Cardiac muscle cell (in vitro differentiated cells and primary cell): ENCODE results near the gene RGS11. TPM values are rescaled to one million over a fixed set of nuclear protein-coding genes. Genes with fewer than 3 reads are reported as not detected.
"Not testable (repeated sequence)": the region's sequence is repeated elsewhere in the genome, so short reads cannot be mapped to it uniquely, and the experiment has no call there.

Source experiments
- DNase-seq, 2 donors: peaks; one replicate each; pipeline versions ENCODE4 v3.0.0 to v3.0.0-alpha.2; 2010 to 2017; ENCODE audit warnings: low read depth in 1 of 2, low spot score in 1 of 2
- H3K27ac ChIP-seq: fragments of 200-600 bp; sonication (generic); 2 replicates; pipeline ENCODE4 v1.5.1; 2016
- H3K27me3 ChIP-seq: fragments of 200-600 bp; sonication (generic); 2 replicates; pipeline ENCODE4 v1.6.0; 2016; ENCODE audit warnings: control low read depth
- H3K36me3 ChIP-seq: fragments of 200-600 bp; sonication (generic); 2 replicates; pipeline ENCODE4 v1.5.1; 2016; ENCODE audit warnings: control low read depth
- H3K4me1 ChIP-seq: fragments of 200-600 bp; sonication (generic); 2 replicates; pipeline ENCODE4 v1.8.1; 2017; ENCODE audit warnings: low read depth, mild to moderate bottlenecking, mixed run types
- H3K4me3 ChIP-seq: fragments of 200-600 bp; sonication (generic); 2 replicates; pipeline ENCODE4 v1.5.1; 2016; ENCODE audit warnings: mild to moderate bottlenecking
- H3K9me3 ChIP-seq: fragments of 200-600 bp; sonication (generic); 2 replicates; pipeline ENCODE4 v1.5.1; 2017; ENCODE audit warnings: low read depth, mild to moderate bottlenecking, control low read depth
- polyA plus RNA-seq: library from polyadenylated mRNA; unstranded; fragments of >200 nt; fragmentation: Nextera tagmentation; extraction: Ambion mirVana; gene quantifications from 2 replicates; pipeline ENCODE4 v1.2.1, GENCODE V29; 2016
- total RNA-seq: library from RNA; depleted of rRNA; stranded (reverse); fragments of >200 nt; gene quantifications from 2 replicates; pipeline ENCODE4 v1.2.3, GENCODE V29; 2016
- TF ChIP-seq, protein P1 (sequence below): IDR thresholded peaks from 2 replicates; pipeline ENCODE4 v1.5.1; 2012; ENCODE audit warnings: low read depth, mild to moderate bottlenecking, low read length

Gene RGS11
- total and polyA plus RNA-seq, 2 experiments from 2014 or later, result 12.0 to 14.8 TPM

DNA sequence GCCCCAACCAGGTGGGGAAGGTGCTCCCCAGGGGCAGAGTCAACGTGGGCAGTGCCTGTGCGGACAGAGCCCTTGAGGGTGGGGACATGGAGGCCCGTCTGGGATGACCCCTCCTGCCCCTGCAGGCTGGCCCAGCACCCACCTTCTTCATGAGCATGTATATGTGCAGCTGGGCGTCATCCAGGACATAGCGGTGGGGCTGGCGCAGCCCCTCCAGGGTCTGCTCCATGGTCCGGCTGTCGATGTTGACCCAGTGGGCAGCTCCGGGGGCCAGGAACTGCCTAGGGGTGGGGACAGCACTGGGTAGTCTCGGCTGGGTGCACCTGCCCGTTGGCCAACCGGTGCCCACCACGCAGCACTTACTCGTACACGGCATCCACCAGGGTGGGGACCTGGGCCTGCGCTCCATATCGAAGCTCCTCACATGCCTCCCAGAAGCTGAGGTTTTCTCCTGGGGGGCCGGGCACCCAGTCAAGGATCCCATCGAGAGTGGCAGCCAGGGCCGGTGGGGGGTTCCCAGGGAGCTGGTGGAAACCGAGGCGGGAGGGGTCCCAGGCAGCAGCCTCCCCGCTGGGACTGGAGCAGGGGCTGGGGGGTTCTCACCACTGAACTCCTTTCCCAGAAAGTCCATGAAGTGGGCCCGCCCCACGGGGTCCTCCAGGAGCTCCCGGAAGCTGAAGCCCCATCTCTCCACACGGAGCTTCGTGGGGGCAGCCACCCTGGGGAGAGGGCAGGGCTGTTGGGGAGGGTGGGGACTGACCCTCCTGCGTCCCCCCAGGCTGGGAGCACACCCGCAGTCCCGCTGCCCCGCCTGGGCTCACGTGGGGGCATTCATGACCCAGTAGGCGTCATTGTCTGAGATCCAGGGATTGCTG lies 5.1 kb downstream of the RGS11 start:
- Histone ChIP-seq H3K4me3 (no peak overlapping the region), H3K27ac (no peak overlapping the region), H3K9me3 (no peaks in the 10 kb centered on the region), H3K36me3 (no peaks in the 10 kb centered on the region), H3K27me3 (peaks cover 20% of the 10 kb centered on the region), H3K4me1 (no peaks in the 10 kb centered on the region)
- no peak for DNase-seq
- TF ChIP-seq, protein P1, sequence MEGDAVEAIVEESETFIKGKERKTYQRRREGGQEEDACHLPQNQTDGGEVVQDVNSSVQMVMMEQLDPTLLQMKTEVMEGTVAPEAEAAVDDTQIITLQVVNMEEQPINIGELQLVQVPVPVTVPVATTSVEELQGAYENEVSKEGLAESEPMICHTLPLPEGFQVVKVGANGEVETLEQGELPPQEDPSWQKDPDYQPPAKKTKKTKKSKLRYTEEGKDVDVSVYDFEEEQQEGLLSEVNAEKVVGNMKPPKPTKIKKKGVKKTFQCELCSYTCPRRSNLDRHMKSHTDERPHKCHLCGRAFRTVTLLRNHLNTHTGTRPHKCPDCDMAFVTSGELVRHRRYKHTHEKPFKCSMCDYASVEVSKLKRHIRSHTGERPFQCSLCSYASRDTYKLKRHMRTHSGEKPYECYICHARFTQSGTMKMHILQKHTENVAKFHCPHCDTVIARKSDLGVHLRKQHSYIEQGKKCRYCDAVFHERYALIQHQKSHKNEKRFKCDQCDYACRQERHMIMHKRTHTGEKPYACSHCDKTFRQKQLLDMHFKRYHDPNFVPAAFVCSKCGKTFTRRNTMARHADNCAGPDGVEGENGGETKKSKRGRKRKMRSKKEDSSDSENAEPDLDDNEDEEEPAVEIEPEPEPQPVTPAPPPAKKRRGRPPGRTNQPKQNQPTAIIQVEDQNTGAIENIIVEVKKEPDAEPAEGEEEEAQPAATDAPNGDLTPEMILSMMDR, result no peak

DNA sequence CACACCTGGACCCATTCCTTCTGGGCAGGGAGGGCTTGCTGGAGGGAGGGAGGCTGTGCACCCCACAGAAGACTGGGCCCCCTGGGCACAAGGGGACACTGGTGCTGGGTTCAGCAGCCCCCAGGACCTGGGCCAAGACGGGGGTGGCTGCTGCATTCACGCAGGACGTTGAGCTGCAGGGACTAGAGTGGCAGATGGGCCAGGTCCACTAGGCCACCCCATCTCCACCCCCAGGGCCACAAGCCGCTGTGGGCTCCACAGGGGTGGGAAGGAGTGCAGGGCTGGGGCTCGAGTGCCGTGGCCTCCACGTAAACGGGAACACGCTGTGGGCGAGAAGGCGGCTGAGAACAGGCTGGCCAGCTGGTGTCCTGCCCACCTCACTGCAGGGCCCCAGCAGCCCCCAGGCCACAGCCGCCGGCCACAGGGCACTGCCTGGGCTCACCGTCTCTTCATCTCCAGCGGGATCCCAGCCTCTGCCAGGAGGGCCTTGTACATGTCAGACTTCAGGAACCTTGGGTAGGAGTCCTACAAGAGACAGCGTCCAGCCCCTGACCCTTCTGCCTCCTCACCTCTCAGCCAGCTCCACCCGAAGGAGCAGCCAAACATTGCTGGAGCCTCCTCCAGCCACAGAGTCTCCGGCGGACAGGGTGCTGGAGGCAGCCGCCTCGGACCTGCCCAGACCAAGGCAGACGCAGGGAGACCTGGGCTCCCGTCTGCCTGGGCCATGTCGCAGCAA lies 6.5 kb downstream of the RGS11 start:
- H3K9me3 ChIP-seq, result no peaks in the 10 kb centered on the region
- no peak overlapping the region for H3K27ac ChIP-seq
- no peak for DNase-seq
- TF ChIP-seq, protein P1, result no peak
- H3K4me1 ChIP-seq, result no peaks in the 10 kb centered on the region
- H3K4me3 ChIP-seq, result no peak overlapping the region
- peaks cover 4% of the 10 kb centered on the region for H3K36me3 ChIP-seq
- H3K27me3 ChIP-seq, result peaks cover 6% of the 10 kb centered on the region

DNA sequence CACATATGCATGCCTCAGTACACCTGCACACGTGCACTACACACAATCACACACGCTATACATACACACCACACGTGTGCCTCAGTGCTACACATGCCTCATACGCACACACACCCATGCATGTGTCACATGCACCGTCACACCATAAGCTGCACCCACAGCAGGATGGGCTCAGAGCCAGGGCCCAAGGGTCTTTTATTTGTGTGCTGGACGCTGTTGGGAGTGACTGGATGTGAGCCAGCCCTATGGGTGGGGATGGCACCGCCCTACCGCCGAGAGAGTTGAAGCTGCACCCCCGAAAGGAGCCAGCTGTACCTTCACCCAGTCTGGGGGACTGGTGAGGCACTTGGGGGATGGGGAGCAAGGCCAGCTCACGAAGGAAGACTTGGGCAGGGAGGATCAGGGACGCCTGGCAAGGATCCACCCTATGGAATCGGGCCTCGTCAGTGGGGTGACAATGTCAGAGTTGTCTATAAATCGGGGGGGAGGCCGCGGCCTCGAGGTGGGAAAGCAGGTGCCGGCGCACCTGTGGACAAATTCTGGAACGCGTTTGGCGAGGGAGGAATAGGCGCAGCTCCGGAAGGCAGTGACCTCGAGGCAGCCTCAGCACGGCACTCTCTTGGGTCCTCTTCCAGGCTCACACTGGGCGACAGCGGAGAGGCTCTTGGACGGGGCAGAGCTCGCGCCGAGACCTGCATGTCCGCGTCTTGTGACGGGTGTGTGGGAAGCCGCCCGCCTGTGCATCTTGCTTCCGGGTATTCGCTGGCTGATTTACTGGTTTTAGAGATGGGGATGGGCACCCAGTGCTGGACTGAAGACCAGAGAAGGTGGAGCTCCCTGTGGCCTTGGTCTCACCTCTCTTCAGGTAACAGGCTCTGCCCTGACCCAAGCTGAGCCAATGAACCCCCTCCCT lies 7.3 kb downstream of the RGS11 start:
- DNase-seq, result no peak
- no peaks in the 10 kb centered on the region for H3K9me3 ChIP-seq
- no peak overlapping the region for H3K27ac ChIP-seq
- no peaks in the 10 kb centered on the region for H3K27me3 ChIP-seq
- peaks cover 9% of the 10 kb centered on the region for H3K36me3 ChIP-seq
- H3K4me3 ChIP-seq, result no peak overlapping the region
- no peaks in the 10 kb centered on the region for H3K4me1 ChIP-seq
- TF ChIP-seq, protein P1, result no peak

DNA sequence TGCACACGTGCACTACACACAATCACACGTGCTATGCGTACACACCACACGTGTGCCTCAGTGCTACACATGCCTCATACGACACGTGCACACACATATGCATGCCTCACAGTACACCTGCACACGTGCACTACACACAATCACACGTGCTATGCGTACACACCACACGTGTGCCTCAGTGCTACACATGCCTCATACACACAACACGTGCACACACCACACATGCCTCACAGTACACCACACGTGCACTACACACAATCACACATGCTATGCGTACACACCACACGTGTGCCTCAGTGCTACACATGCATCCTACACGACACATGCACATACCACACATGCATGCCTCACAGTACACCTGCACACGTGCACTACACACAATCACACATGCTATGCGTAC lies 8.2 kb downstream of the RGS11 start:
- not testable (repeated sequence) for H3K4me3 ChIP-seq, H3K9me3 ChIP-seq, H3K27me3 ChIP-seq, H3K27ac ChIP-seq, DNase-seq, H3K4me1 ChIP-seq
- peaks cover 13% of the 10 kb centered on the region for H3K36me3 ChIP-seq

DNA sequence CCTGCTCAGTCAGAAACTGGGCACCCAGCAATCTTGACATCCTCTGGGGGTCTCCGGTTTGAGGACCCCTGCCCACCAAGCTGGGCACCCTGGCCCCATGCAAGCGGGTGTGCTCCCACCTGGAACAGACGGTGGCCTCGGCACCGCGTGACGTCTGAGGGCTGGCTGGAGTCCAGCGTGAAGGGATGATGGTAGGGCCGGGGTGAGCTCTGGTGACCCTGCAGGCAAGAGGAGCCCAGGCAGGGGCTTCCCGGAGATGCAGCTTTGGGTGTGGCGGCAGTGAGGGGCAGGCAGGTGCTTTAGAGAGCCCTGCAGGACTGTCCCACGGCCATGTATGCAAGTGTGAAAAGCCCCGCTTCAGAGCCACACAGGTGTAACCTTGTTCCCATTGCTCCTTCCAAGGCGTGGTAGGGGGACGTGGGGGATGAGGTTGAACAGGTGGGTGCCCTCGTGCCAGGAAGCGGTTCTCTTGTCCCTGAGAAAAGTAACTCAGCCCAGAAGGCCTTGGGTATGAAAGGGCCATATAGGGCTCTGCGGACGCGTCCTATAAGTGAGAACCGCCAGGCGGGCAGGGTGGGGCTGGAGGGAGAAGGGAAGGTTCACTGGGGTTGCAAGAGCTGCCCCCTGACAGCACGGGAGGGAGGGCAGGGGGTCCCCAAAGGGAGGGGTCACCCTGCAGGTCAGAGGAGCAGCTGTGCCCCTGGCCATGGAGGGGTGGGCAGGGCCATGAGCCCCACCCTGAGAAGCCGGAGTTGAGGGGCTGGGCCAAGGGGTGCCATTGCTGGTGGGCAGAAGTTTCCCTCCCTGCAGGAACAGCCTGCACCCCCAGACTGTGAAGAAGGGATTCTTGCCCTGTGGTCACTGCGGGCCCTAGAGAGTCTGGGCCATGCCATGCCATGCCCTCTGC lies 9.2 kb downstream of the RGS11 start:
- Histone ChIP-seq H3K4me1 (no peaks in the 10 kb centered on the region), H3K4me3 (no peak overlapping the region), H3K27me3 (no peaks in the 10 kb centered on the region), H3K36me3 (peaks cover 14% of the 10 kb centered on the region), H3K9me3 (no peaks in the 10 kb centered on the region), H3K27ac (peak overlapping the region; percentile 36)
- TF ChIP-seq, protein P1, result no peak
- DNase-seq, result no peak
